Glutamatergic neuron (in vitro differentiated cells): ENCODE data around the gene BCAT1. TPM values are rescaled to one million over a fixed set of nuclear protein-coding genes. Genes with fewer than 3 reads are reported as not detected.
"Not testable (repeated sequence)": the region's sequence is repeated elsewhere in the genome, so short reads cannot be mapped to it uniquely, and the experiment has no call there.

Source experiments
- DNase-seq: peaks from one replicate; pipeline ENCODE4 v3.0.0; 2022
- H3K27ac Mint-ChIP-seq: one replicate; pipeline ENCODE4 v1.8.0; 2020; ENCODE audit warnings: mild to moderate bottlenecking, mixed read lengths, inconsistent platforms; ENCODE audit not compliant: unreplicated experiment
- H3K27me3 Mint-ChIP-seq: one replicate; pipeline ENCODE4 v1.8.0; 2020; ENCODE audit warnings: mild to moderate bottlenecking, moderate library complexity, mixed read lengths, inconsistent platforms; ENCODE audit not compliant: unreplicated experiment
- H3K36me3 Mint-ChIP-seq: one replicate; pipeline ENCODE4 v1.8.0; 2020; ENCODE audit warnings: mild to moderate bottlenecking, mixed read lengths, inconsistent platforms; ENCODE audit not compliant: unreplicated experiment
- H3K4me1 Mint-ChIP-seq: one replicate; pipeline ENCODE4 v1.8.0; 2020; ENCODE audit warnings: mild to moderate bottlenecking, low read depth, mixed read lengths, inconsistent platforms; ENCODE audit not compliant: unreplicated experiment
- H3K4me3 Mint-ChIP-seq: one replicate; pipeline ENCODE4 v1.8.0; 2020; ENCODE audit warnings: mild to moderate bottlenecking, mixed read lengths, inconsistent platforms; ENCODE audit not compliant: unreplicated experiment
- H3K9me3 Mint-ChIP-seq: one replicate; pipeline ENCODE4 v1.8.0; 2020; ENCODE audit warnings: mild to moderate bottlenecking, moderate library complexity, mixed read lengths, inconsistent platforms; ENCODE audit not compliant: unreplicated experiment
- CTCF ChIP-seq: fragments of 200-600 bp; sonication (generic); IDR thresholded peaks from one replicate; pipeline ENCODE4 v1.5.0; 2021; ENCODE audit not compliant: partially characterized antibody, unreplicated experiment
- total RNA-seq: library from RNA; stranded (reverse); fragmentation: NEBNext Ultra II Directional; extraction: Animal tissue kit (Norgen Biotek cat#: 25700); gene quantifications from one replicate; pipeline ENCODE4 v1.2.1, GENCODE V29; 2021; ENCODE audit not compliant: unreplicated experiment

BCAT1 gene
- total RNA-seq, 1 donor from 2014 or later: 401 TPM

GRCh38 chr12:24853588-24853987 is 95.3 kb downstream of the BCAT1 start:
- Mint-ChIP-seq H3K9me3 (peaks cover 4% of the 10 kb centered on the region), H3K4me1 (peaks cover 6% of the 10 kb centered on the region), H3K27me3 (peaks cover 2% of the 10 kb centered on the region), H3K27ac (no peak overlapping the region), H3K36me3 (peaks cover 23% of the 10 kb centered on the region), H3K4me3 (no peak overlapping the region)
- TF ChIP-seq CTCF: no peak
- DNase-seq: no peak

- H3K9me3 Mint-ChIP-seq: peaks cover 3% of the 10 kb centered on the region
- no peak overlapping the region for H3K4me3 Mint-ChIP-seq
- H3K27me3 Mint-ChIP-seq: peaks cover 2% of the 10 kb centered on the region
- H3K36me3 Mint-ChIP-seq: peaks cover 19% of the 10 kb centered on the region
- peaks cover 6% of the 10 kb centered on the region for H3K4me1 Mint-ChIP-seq
- TF ChIP-seq CTCF: no peak
- DNase-seq: no peak
- no peak overlapping the region for H3K27ac Mint-ChIP-seq
These were observed 95.8 kb downstream of the BCAT1 start for GRCh38 chr12:24853094-24853493.

- Mint-ChIP-seq H3K9me3 (peaks cover 1% of the 10 kb centered on the region), H3K36me3 (peaks cover 13% of the 10 kb centered on the region), H3K4me1 (peaks cover 6% of the 10 kb centered on the region), H3K27ac (no peak overlapping the region), H3K27me3 (peaks cover 2% of the 10 kb centered on the region), H3K4me3 (no peak overlapping the region)
- DNase-seq: no peak
- TF ChIP-seq CTCF: peak; percentile 60
These were observed 96.5 kb downstream of the BCAT1 start for GRCh38 chr12:24852420-24852819.

GRCh38 chr12:24851883-24852282 is 97.0 kb downstream of the BCAT1 start:
- not testable (repeated sequence) for H3K9me3 Mint-ChIP-seq, H3K36me3 Mint-ChIP-seq, DNase-seq, H3K27ac Mint-ChIP-seq, H3K27me3 Mint-ChIP-seq, H3K4me1 Mint-ChIP-seq, H3K4me3 Mint-ChIP-seq

GRCh38 chr12:24851341-24851740 is 97.6 kb downstream of the BCAT1 start:
- DNase-seq: no peak
- Mint-ChIP-seq H3K4me1 (peaks cover 6% of the 10 kb centered on the region), H3K27me3 (peaks cover 2% of the 10 kb centered on the region), H3K36me3 (peaks cover 5% of the 10 kb centered on the region), H3K9me3 (no peaks in the 10 kb centered on the region), H3K27ac (no peak overlapping the region), H3K4me3 (no peak overlapping the region)
- TF ChIP-seq CTCF: no peak

- no peak for TF ChIP-seq CTCF
- no peak for DNase-seq
- H3K27me3 Mint-ChIP-seq: peaks cover 2% of the 10 kb centered on the region
- no peak overlapping the region for H3K27ac Mint-ChIP-seq
- H3K4me1 Mint-ChIP-seq: peaks cover 6% of the 10 kb centered on the region
- peaks cover 2% of the 10 kb centered on the region for H3K9me3 Mint-ChIP-seq
- H3K4me3 Mint-ChIP-seq: no peak overlapping the region
- H3K36me3 Mint-ChIP-seq: no peaks in the 10 kb centered on the region
These were observed 98.4 kb downstream of the BCAT1 start for GRCh38 chr12:24850496-24850895.
